ENCODE data around the gene TLR6. TPM values are rescaled to one million over a fixed set of nuclear protein-coding genes. Genes with fewer than 3 reads are reported as not detected.

The TLR6 gene
- total and polyA plus RNA-seq, 2 of the 8 experiments (the other 6 are each of a cell fraction or from before 2014, with no cell fraction given): 0.02 to 0.09 TPM

DNA sequence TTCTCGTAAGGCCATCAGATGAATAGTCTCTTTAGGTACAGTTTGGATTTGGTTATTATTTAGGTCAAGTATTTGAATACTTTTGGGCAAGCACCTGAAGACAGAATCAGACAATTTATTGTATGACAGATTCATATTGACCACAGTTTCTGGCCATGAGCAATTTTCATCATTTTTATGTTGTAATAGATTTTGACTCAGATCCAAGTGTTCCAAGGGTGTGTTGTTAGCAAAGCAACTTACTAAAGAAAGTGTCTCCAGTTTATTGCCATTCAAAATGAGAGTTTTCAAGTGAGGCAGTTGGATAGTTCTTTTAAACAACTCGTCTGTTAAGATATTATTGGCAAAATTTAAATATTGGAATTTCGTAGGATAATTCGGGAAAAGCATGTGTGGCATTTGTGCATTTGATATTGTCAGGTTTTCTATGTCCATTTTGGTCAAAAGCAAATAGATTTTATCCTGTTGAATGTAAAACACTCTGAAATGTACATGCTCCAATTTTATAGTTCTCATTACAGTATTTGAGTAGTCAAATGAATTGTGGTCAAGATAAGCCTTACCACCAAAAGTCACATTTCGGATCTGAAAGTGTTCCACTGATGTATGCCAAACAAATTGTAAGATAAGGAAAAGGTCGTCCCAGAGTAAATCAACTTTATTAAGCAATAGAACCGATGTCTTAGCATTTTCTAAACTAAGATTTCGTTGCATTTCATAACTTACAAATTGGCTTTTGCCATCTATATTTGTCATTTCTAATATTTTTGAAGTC lies 82.2 kb downstream of the TLR6 start (continued):
- no peak for TF ChIP-seq PHF8 (conservative IDR thresholded peaks at IDR 0.05; ENCODE audit: low read depth, low read length)
- TF ChIP-seq HDAC2 (IDR thresholded peaks at IDR 0.05; ENCODE audit: borderline replicate concordance in 1 of 2, low read depth in 2 of 2, low read length in 2 of 2): no peak
- no peak for TF ChIP-seq RBBP5 (IDR thresholded peaks at IDR 0.05; ENCODE audit: borderline replicate concordance, low read depth, low read length)
- TF ChIP-seq CTBP2 (IDR thresholded peaks at IDR 0.05; ENCODE audit: borderline replicate concordance, insufficient read depth, insufficient read length, low read length): no peak
- TF ChIP-seq YY1 (IDR thresholded peaks at IDR 0.05; ENCODE audit: low read depth, low read length): no peak
- TF ChIP-seq ASH2L (IDR thresholded peaks at IDR 0.05; ENCODE audit: low read length): no peak

MicroRNA genes within 50 kb of the gene (microRNA counts, 767-probe panel; counts per million panel counts)
- microRNA hsa-miR-574-3p: 879 counts per million, percentile 95 among the panel's probes with 10 or more counts
- microRNA hsa-miR-574-5p: 879 counts per million, percentile 95 among the panel's probes with 10 or more counts

Small RNA genes within 50 kb of the gene (microRNA-seq; reads per million reads assigned to microRNA genes)
- 7.4 to 14.4 reads per million in 2 experiments for gene MIR574 (ENCODE audit: borderline microRNAs expressed in 2 of 2, borderline number of aligned reads in 2 of 2, borderline replicate concordance in 1 of 2)

Small RNA genes within 50 kb of the gene (small RNA-seq; reads per million reads assigned to genes)
- gene MIR574 (ENCODE audit: insufficient read depth): 29.5 reads per million, percentile 94 among the genes with 10 or more reads in this experiment

Other genes starting within 250 kb of the TLR6 start
- gene KLF3, start 192.6 kb downstream of the TLR6 start, total RNA-seq (2021; fragmentation: NEBNext Ultra II Directional; extraction: Animal tissue kit (Norgen Biotek cat#: 25700)): 13.4 and 14.9 TPM in 2 replicates
- 7.1 and 8.0 TPM in 2 replicates for gene KLF3, start 192.6 kb downstream of the TLR6 start, polyA plus RNA-seq (2011; rRNA removed)
- not detected in 2 replicates for gene TLR10, start 73.8 kb downstream of the TLR6 start, total RNA-seq (2021; fragmentation: NEBNext Ultra II Directional; extraction: Animal tissue kit (Norgen Biotek cat#: 25700))
- gene TLR10, start 73.8 kb downstream of the TLR6 start, polyA plus RNA-seq (2011; rRNA removed): not detected in 2 replicates
- gene TLR1, start 52.0 kb downstream of the TLR6 start, total RNA-seq (2021; fragmentation: NEBNext Ultra II Directional; extraction: Animal tissue kit (Norgen Biotek cat#: 25700)): not detected in 2 replicates
- gene TLR1, start 52.0 kb downstream of the TLR6 start, polyA plus RNA-seq (2011; rRNA removed): not detected in 2 replicates
- 11.5 and 12.0 TPM in 2 replicates for gene FAM114A1, start 11.0 kb upstream of the TLR6 start, total RNA-seq (2021; fragmentation: NEBNext Ultra II Directional; extraction: Animal tissue kit (Norgen Biotek cat#: 25700))
- gene FAM114A1, start 11.0 kb upstream of the TLR6 start, polyA plus RNA-seq (2011; rRNA removed): 9.5 and 10.6 TPM in 2 replicates
- not detected in 2 replicates for gene TMEM156, start 175.6 kb upstream of the TLR6 start, total RNA-seq (2021; fragmentation: NEBNext Ultra II Directional; extraction: Animal tissue kit (Norgen Biotek cat#: 25700))
- gene TMEM156, start 175.6 kb upstream of the TLR6 start, polyA plus RNA-seq (2011; rRNA removed): not detected in 2 replicates
- 22.4 and 23.6 TPM in 2 replicates for gene KLHL5, start 205.4 kb upstream of the TLR6 start, total RNA-seq (2021; fragmentation: NEBNext Ultra II Directional; extraction: Animal tissue kit (Norgen Biotek cat#: 25700))
- 8.8 and 13.0 TPM in 2 replicates for gene KLHL5, start 205.4 kb upstream of the TLR6 start, polyA plus RNA-seq (2011; rRNA removed)